ENCODE measurements around the gene GRIN2C.
A peak's percentile ranks its signal among the peaks of the same experiment; 100 is the strongest.
"Not testable (repeated sequence)": the region's sequence is repeated elsewhere in the genome, so short reads cannot be mapped to it uniquely, and the experiment has no call there.

The GRIN2C gene

GRCh38 chr17:74878658-74879057, 19.0 kb upstream of the GRIN2C start:
- no peak for DNase-seq

GRCh38 chr17:74877592-74878548, 18.2 kb upstream of the GRIN2C start:
- DNase-seq: no peak

- no peak for DNase-seq
These were observed 16.4 kb upstream of the GRIN2C start for GRCh38 chr17:74875977-74876593.

GRCh38 chr17:74875155-74875976, 15.7 kb upstream of the GRIN2C start:
- no peak for DNase-seq

GRCh38 chr17:74874615-74875037, 14.9 kb upstream of the GRIN2C start:
- no peak for DNase-seq

GRCh38 chr17:74873874-74874614, 14.4 kb upstream of the GRIN2C start:
- peak; percentile 29 to 50 for DNase-seq

GRCh38 chr17:74873037-74873873, 13.6 kb upstream of the GRIN2C start:
- DNase-seq: peak; percentile 100

GRCh38 chr17:74872313-74873036, 12.8 kb upstream of the GRIN2C start, which contains the start of gene FDXR:
Gene FDXR, minus strand, starts transcription at chr17:74872994. Its CDS starts 50 bp downstream, at chr17:74872944.
- DNase-seq: no peak

- no peak for DNase-seq
These were observed 11.8 kb upstream of the GRIN2C start for GRCh38 chr17:74871356-74872076.

GRCh38 chr17:74870512-74870911, 10.8 kb upstream of the GRIN2C start:
- DNase-seq: no peak

- not testable (repeated sequence) for DNase-seq
These were observed 10.3 kb upstream of the GRIN2C start for GRCh38 chr17:74870028-74870427.

GRCh38 chr17:74868908-74869255, 9.2 kb upstream of the GRIN2C start:
- no peak for DNase-seq

GRCh38 chr17:74868251-74868907, 8.7 kb upstream of the GRIN2C start:
- DNase-seq: no peak

- no peak for DNase-seq
These were observed 6.6 kb upstream of the GRIN2C start for GRCh38 chr17:74866198-74866835.

- no peak for DNase-seq
These were observed 6.0 kb upstream of the GRIN2C start for GRCh38 chr17:74865504-74866197.

GRCh38 chr17:74864866-74865395, 5.2 kb upstream of the GRIN2C start:
- DNase-seq: peak; percentile 65 to 92

GRCh38 chr17:74864297-74864865, 4.7 kb upstream of the GRIN2C start:
- no peak for DNase-seq

Data from inflammatory macrophage treated with lipopolysaccharide for 1 hour (primary cell).